Lower leg skin (tissue), 3 donors: ENCODE measurements around the gene ZEB1.

Experiments used
- POLR2A ChIP-seq, 2 donors: fragments of 450-650 bp; IDR thresholded peaks; one replicate each; pipeline ENCODE4 v1.6.1; 2016 to 2017; ENCODE audit warnings: antibody characterized with exemption in 2 of 2, mild to moderate bottlenecking in 1 of 2, moderate library complexity in 1 of 2
- TF ChIP-seq, protein P1 (sequence below), 3 donors: fragments of 450-650 bp; IDR thresholded peaks; one replicate each; pipeline ENCODE4 v1.5.1; 2016; ENCODE audit warnings: antibody characterized with exemption in 3 of 3, mild to moderate bottlenecking in 3 of 3, moderate library complexity in 2 of 3

DNA sequence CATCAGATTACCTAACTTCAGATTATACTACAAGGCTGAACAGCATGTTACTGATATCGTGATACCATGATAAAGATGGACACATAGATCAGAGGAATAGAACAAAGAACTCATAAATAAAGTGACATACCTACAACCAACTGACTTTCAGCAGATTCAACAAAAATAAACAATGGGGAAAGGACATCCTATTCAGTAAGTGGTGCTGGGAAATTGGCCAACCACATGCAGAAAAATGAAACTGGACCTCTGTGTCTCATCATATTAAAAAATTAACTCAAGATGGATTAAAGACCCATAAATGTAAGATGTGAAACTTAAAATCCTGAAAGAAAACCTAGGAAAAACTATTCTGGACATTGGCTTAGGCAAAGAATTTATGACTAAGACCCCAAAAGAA, 158.6 kb downstream of the ZEB1 start:
- TF ChIP-seq, protein P1, sequence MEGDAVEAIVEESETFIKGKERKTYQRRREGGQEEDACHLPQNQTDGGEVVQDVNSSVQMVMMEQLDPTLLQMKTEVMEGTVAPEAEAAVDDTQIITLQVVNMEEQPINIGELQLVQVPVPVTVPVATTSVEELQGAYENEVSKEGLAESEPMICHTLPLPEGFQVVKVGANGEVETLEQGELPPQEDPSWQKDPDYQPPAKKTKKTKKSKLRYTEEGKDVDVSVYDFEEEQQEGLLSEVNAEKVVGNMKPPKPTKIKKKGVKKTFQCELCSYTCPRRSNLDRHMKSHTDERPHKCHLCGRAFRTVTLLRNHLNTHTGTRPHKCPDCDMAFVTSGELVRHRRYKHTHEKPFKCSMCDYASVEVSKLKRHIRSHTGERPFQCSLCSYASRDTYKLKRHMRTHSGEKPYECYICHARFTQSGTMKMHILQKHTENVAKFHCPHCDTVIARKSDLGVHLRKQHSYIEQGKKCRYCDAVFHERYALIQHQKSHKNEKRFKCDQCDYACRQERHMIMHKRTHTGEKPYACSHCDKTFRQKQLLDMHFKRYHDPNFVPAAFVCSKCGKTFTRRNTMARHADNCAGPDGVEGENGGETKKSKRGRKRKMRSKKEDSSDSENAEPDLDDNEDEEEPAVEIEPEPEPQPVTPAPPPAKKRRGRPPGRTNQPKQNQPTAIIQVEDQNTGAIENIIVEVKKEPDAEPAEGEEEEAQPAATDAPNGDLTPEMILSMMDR (IDR thresholded peaks at IDR 0.05) = no peak
- TF ChIP-seq POLR2A (IDR thresholded peaks at IDR 0.05) = no peak
